ENCODE results near the gene PARG. TPM values are rescaled to one million over a fixed set of nuclear protein-coding genes. Genes with fewer than 3 reads are reported as not detected.
"Not testable (repeated sequence)": the region's sequence is repeated elsewhere in the genome, so short reads cannot be mapped to it uniquely, and the experiment has no call there.

Gene PARG
- total RNA-seq, 1 donor from 2014 or later = 20.1 TPM

DNA sequence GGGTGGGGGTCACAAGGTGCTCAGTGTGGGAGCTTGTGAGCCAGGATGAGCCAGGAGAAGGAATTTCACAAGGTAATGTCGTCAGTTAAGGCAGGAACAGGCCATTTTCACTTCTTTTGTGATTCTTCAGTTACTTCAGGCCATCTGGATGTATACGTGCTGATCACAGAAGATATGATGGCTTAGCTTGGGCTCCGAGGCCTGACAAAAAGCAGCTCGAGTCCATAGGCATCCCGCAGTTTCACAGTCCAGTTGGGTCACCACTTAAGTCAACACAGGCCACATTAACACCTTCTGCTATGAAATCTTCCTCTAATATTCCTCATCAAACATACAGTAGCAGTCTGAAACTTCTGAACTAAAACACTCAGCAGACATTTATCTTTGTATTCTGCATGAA is 168.9 kb downstream of the PARG start:
- intact Hi-C loops (cut with DNase I); DNase-seq; ATAC-seq (ENCODE audit: poor library complexity): not testable (repeated sequence)

DNA sequence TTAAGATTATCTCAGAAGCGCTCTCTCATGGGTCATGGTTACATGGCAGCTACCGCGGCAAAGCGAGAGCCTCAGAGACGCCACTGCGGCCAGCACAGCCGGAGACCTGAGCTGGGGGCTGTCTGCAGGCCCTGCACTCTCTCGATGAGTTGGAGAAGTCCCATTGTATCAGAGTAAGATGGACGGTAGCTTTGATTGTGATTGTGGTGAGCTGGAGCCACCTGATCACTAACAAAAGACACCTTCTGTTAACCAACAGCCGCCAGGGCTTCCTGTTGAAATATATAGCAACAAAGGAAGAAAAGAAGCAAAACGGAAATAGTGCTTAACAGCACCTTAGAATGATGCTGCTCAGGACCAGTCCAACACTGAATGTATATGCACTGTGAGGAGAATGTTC is 170.8 kb downstream of the PARG start:
- ATAC-seq (ENCODE audit: poor library complexity); intact Hi-C loops (cut with DNase I); DNase-seq: not testable (repeated sequence)

DNA sequence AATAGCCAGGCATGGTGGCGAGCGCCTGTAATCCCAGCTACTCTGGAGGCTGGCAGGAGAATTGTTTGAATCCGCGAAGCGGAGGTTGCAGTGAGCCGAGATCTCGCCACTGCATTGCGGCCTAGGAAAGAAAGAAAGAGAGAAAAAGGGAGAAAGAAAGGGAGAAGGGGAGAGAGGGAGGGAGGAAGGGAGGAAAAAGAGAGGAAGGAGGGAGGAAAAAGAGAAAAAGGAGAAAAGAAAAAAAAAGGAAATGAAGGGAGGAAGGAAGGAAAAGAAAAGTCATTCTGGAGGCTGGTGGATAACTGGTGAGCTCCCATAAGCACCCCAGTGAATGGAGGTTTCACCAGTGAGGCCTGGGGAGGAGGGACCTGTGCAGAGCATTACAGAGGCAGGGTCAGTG is 172.1 kb downstream of the PARG start:
- no peak for ATAC-seq (ENCODE audit: poor library complexity)
- intact Hi-C loops (cut with DNase I) = no loop called here

DNA sequence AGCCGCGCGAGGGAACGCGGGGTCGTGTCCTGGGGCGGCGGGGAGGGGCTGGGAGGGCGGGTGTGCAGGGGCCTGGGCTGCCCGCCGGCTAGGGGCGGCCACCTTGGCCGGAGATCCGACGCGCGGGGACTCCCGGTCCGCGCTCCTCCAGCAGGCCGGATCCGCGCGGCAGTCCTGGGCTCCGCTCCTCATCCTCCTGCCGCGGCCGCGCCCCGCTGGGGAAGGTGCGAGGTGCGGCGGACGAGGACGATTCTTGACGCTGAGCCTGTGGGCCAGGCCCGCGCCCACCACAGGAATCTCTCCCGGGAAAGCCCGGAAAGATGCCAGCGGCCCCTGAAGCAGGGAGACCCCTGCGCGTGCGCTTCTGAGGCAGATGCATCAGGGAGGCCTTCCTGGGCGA is 173.1 kb downstream of the PARG start:
- intact Hi-C loops (cut with DNase I) = no loop called here
- no peak for ATAC-seq (ENCODE audit: poor library complexity)

More for the DNA sequence above, 172.1 kb downstream of the PARG start:
- DNase-seq = no peak

DNA sequence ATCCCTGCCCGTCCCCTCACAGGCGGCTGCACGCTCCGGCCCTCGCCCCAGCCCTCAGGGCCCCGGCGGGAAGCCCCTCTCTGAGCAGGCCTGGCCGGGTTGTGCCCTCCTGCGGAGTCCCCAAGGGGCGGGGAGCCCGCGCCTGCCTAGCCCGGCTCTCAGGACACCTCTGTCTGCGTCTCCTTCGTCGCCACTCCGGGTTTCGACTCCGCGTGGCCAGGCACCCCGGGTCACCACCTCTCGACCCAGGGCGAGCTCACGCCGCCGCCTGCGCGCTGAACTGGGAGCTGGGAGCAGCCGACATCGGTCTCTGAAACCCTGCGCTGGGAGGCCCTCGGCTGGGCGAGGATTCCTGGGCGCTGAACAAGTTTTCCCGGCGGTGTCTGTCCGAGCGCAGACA is 173.5 kb downstream of the PARG start:
- DNase-seq = no peak
- intact Hi-C loops (cut with DNase I) = no loop called here
- no peak for ATAC-seq (ENCODE audit: poor library complexity)

More for the DNA sequence above, 173.1 kb downstream of the PARG start:
- no peak for DNase-seq

Other genes with a start within 250 kb of the PARG start
- 1.8 TPM for gene OGDHL, start 179.7 kb downstream of the PARG start, total RNA-seq
- gene TIMM23B, start within 50 bp of the PARG start, total RNA-seq = 13.5 TPM
- 3.7 TPM for gene AGAP6, start 46.4 kb upstream of the PARG start, total RNA-seq
- gene WASHC2A, start 125.9 kb upstream of the PARG start, total RNA-seq = 65.4 TPM